GM19463 (cell line): ENCODE data around the gene GNG2.

Source experiments
- ATAC-seq: cut with Tn5 transposase; IDR thresholded peaks from one replicate; pipeline ENCODE4 v1.9.1; 2021; ENCODE audit warnings: mild to moderate bottlenecking, moderate library complexity; ENCODE audit not compliant: unreplicated experiment

The GNG2 gene

DNA sequence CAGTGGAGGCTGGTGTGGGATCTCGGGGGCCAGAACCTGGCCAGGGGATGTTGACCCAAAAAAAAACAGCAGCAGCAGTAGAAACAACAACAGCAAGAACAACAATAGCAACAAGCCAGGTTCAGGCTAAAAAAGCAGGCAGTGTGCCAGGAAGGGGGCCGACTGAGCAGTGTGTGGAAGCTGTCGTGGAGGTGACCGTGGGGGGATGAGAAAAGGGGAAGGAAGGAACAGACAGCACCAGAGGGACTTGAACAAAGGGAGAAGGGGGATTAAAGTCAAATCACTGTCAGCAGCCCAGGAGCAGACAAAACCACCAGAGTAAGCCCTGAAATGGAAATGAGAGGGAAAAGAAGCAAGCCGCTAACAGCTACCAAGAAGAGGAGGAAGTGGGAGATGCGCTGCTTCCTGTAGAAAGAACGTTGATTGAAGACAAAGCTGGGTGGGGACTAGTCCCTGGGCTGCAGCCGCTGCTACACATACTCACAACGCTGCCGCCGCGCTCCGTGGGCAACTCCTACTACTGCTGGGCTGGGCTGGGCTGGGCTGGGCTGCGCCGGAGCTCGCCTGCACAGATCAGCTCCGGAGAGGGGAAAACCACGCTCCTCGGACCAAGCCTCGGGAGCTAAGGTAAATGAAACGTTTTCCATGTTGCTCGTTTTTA is at the start of gene GNG2:
Gene GNG2, plus strand, starts transcription at position 449 of the 661 bp plus-strand sequence. CDS start 90,067 bp downstream, outside the sequence.
- ATAC-seq, result peak; percentile 93

DNA sequence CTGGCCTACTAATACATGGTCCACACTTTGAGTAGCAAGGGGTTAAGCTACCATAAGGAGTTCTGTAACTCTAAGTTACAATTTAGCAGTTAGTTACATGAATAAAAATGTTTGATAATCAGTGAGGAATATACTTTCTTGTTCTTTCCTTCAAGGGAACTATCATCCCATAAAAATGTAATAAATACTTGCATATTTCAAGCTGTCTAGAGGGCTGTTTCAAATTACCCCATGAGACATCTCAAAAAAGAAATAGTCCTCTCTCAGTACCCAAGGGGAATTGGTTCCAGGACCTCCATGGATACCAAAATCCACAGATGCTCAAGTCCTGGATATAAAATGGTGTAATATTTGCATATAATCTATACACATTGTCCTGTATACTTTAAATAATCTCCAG is 48.7 kb upstream of the GNG2 start:
- ATAC-seq, result no peak

DNA sequence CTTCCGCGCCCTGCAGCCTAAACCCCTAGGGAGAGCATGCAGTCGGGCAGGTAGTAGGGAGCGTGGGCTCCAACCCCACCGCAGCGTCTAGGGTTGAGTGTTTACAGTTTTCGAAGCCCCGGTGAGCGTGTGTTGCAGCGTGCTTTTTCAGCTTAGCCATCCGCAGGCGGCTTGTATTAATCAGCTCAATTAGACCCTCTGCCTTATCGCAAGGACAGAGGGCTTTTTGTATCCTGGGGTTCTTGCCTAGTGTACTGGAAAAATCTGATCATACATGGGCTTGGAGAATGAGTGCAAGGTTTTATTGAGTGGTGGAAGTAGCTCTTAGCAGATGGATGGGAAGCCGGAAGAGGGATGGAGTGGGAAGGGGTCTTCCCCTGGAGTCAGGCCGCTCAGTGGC is 44.4 kb upstream of the GNG2 start:
- no peak for ATAC-seq

DNA sequence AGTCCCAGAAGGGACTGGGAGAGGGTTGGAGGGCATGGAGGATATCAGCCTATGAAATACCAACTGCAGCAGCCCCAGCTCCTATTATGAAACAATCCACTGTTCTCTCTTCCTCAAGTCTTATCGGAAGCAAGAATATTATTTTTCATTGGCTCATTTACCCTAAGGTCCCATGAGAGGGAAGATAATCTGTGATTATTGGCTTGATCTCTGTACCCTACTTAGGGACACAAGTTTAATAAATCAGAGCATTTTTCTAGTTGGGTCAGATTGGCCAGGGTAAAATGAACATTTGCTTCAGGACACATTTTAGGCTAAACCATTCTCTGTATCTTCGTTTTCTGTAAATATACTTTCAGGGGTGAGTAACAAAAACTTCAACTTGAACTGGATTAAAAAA is 43.1 kb upstream of the GNG2 start:
- no peak for ATAC-seq

DNA sequence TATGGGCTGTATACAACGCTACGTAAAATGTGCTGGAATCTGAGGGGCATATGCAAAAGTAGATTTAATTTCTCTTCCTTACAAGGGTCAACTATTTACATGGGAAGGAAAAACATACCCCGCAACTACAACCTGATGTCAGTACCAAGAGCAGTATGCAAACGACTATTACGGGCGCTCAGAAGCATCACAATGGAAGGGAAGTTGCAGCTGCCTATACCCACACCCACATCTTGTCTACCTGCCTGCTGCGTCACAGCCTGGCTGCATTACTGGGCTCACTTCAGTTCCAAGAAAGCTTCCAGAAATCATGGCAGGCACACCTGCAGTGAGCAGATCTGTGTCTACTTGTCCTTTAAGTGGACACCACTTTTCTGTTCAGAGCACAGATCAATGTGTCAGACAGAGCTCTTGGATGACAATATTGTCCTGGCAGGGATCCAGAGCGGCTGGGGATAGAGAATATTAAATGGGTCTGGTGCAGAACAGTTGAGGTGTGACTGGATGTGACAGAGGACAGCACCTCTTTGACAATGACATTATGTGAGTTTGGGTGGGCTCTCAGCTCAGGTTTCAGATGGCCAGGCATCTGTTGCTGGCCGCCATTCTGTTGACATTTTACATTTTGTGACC is 41.5 kb upstream of the GNG2 start:
- ATAC-seq, result no peak

DNA sequence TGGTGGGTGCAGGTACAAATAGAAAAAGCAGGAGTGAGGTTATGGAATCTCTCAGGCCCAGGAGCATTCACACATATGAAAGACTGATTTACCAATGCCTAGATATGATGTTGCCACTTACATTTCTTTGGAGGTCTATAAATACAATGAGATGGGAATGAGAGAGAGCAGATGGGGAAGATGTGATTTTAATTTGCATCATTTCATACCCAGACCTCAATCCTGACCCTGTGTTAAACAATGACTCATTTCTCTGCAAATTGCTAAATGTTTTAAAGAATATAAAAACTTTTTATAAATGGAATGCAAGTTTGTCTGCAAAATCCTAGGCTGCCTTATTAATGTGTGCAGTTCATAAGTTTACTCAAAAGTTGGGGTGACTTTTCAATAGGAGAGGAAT is 38.6 kb upstream of the GNG2 start:
- no peak for ATAC-seq

DNA sequence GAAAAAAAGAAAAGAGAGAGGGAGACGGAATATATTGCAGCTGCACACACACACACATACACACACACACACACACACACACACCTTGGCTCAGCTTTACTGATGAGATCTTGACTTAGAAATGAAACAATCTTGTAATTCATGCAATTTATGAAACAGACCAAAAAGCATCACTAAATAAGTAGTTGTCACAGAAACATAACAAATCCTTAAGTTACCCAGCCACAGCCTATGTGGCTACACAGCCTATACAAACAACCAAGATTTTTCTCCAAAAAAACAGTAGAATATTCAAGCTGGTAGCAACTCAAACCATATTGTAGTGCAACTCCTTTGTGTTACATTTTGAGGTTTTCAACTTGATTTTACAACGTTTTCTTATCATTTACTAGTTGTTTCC is 37.9 kb upstream of the GNG2 start:
- no peak for ATAC-seq

DNA sequence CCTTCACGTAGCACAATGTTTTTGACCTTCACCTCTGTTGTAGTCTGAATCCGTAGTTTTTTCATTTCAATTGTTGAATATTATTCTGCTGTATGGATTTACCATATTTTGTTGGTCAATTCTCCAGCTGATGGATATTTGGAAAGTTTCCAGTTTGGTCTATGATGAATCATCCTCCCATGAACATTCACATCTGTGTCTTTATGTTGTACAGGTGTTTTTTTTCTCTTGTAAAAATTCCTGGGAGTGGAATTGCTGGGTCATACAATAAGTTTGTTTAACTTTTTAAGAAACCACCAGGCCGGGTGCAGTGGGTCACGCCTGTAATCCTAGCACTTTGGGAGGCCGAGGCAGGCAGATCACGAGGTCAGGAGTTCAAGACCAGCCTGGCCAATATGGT is 36.7 kb upstream of the GNG2 start:
- ATAC-seq, result no peak

DNA sequence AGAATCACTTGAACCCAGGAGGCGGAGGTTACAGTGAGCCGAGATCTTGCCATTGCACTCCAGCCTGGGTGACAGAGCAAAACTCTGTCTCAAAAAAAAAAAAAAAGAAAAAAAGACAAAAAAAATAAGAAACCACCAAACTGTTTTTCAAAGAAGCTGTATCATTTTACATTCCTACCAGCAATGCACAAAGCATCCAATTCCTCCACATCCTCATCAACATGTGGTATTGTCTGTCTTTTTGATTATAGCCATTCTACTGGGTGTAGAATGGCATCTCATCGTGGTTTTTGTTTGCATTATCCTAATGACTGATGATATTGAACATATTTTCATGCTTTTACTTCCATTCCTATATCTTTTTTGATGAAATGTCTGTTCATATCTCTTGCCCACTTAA is 36.2 kb upstream of the GNG2 start:
- no peak for ATAC-seq

DNA sequence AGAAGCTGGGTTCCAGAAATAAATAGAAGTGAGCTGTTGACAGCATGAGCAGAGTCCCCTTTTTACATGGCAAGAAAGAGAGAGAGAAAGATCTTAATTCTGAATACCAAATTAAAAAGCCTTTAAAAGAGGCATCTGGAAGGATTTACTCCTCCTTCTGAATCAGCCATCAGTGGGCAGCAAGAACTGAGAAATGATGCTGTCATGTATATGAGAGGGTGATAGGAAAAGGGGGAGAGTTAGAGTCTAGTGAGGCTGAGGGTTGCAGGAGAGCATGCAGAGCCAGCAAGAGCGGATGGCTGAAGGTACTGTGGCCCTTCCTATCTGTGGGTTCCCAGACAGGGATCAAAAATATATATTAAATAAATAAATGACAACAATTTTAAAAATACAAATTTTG is 34.5 kb upstream of the GNG2 start:
- ATAC-seq, result no peak

DNA sequence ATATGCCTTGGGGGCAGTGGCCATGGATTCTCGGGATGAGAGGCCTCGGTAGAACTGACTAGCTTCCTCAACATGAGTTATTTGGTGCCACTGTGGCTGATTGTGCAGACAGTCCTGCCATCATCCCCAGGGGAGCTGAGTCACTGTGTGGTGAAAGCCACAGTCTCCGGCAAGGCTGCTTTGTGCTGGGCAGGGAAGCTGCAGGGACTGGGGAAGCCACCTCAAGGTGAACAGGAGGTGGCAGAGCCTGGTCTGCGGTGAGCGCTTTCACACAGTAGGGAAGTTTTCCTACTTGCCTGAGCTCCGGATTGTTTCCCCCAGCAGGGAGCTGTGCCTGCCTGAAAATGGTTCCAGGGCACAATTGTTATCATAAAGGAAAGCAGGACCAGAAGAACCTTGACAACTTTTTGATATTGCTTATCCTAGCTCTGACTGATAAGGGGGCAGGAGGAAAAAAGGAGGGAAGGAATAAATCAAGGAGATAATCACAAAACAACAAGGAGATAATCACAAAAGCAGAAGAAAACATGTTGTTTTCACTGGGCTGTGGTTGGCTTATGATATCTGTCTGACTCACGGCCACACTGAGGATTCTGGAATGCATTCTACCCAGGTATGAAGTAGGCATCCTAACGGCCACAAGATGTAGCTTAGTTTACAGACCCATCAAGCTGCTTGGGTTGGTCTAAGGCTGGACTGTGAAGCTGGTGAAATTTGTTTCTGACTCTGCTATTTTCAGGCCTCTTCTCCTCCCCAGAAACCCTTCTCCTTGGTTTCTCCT is 32.2 kb upstream of the GNG2 start:
- peak; percentile 100 for ATAC-seq

DNA sequence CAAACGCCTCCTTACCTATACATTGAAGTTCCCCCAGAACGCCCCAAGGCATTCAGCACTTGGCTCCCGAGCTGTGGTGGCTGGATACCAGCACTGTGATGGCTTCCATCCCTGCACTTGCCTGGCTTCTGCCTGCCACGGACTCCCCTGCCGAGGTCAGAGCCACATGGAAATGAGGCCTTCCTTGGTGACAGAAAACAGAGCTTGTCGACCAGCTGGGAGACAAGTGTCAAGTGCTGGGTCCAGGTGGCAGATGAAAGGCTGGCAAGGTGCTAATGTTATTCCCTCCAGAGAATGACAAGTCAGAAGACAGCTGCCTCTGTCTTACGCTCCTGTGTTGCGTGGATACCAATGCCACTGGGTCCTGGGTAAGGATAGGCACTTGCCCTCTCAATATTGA is 26.2 kb upstream of the GNG2 start:
- ATAC-seq, result no peak

DNA sequence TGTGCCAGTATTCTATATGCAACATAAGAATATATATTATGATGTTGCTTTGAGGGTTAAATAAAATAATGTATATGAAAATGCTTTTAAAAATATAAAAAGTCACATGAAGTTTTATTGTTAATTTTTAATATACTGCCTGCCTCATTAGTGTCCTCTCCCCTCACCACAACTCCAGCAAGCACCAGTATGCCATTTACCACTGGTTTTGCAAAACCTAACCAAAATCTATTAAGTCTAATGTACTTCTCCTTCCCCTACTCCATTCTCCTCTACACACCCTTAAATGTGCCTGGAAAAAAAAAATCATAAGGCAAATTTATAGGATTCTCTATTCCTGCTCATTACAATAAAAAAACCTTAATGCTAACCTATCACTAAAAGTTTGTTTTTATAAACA is 24.0 kb upstream of the GNG2 start:
- no peak for ATAC-seq

DNA sequence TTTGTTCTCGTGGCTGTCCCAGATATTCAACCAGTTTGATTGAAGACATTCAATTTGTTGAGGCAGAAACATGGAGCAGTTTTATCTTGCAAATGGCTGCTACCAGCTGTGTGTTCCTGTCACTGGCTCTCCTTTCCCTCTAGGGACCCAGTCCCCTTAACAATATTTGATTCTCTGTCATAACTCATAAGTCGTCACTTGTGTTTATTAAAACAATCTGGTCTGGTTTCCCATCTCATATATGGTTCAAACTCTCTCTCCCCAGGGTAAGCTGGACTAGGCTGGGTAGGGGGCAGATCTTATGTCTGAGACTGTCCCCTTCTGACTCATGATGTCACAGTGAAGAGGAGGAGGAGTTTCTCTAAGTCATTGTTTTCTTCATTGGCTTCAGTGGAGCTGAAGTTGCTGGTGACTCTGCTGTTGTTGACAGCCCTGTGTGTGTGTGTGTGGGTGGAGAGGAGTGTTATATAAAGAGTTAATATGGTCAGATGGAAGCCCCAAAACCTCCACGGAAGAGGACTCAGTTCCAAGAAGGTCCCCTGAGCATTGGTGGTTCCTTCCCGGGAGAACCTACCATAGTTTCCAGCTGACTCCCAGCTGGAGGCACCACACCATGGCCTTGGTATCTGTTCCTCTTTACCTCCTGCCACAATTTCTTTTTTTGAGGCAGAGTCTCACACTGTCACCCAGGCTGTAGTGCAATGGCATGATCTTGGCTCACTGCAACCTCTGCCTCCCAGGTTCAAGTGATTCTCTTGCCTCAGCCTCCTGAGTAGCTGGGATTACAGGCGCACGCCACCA is 16.1 kb upstream of the GNG2 start:
- peak; percentile 41 for ATAC-seq

DNA sequence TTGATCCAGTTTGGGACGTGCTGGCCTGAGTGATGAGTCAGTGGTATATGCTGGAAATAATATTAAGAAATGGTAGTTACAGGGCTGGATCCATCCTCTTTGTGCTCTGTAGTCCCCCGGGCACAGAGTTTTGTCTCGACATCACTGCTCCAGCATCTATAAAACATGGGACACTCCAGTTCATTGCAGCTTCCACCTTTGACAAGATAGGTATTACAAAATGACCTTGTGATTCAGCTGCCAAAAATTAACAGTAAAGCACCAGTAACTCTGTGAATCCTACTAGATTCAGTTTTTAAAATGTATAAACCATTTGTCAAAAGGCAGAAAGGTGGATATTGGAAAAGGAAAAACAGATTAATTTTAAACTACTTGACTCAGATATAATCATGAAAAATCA is 14.6 kb upstream of the GNG2 start:
- ATAC-seq, result no peak

DNA sequence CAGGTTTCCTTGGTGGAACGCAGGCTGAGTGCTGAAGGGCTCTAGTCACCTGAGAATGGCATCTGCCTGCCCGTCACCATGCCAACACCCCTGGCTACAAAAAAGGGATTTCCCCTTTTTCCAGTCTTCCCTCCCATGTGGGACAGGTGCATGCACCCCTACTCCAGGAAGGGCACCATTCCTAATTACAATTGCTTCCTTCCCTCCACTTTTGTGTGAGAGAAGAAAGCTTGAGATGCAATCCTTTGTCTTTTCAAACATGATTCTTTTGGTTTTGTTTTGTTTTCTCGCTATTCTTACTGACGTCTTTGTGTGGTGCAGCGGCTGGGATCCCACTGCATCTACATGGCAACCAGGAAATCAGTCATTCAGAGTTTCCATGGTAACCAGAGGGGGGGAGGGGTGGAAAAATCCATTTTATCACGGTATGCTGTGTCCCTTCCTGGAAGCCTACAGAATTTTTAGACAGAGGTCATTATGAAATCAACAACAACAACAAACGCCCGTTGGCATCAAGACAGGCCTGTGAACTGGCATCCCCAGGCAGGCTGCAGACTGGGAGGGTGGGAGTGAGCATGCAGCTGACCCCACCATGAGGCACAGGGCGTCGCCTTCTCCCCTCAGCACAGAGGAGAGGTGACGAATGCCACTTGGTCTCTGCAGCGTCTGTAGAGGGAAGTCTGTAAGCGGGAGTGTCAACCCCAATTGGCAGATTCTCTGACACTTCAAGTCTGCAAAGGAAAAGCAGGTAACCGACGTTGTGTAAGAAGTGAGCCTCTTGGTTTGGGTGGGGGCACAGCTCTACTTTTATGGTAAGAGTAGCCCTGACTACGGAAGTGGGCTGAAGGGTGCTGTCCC is 13.6 kb upstream of the GNG2 start:
- ATAC-seq, result peak; percentile 61

DNA sequence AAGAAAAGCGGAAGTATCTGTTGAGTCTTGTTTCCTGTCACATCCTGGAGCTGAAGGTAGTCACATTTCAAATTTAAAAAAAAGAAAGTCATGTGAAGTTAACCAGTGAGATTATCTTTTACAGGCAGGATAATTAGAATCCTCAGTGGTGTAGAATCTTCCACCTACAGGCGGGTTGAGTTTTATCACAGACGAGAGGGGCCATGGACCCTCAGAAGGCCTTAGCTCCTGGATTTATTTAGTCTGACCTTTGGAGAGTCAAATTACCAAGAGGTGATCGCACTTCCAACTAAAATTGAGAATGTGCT is 13.0 kb upstream of the GNG2 start:
- no peak for ATAC-seq

DNA sequence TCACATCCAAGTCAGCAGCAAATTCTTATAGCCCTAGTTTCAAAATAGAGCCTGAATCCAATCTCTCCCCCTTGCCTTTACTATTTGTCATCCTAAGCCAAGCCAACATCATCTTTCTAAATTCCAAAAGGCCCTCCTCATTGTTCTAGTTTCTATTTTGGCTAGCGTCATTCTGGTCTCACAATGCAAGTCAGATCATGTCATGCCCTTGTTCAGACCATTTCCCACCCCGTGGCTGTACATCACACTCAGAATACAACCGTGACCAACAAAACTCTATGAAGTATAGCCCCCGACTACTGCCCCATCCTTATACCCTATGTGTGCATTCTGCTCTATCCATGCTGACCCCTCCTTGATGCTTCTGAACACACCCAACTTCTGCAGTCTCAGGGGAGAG is 12.3 kb upstream of the GNG2 start:
- ATAC-seq, result no peak

DNA sequence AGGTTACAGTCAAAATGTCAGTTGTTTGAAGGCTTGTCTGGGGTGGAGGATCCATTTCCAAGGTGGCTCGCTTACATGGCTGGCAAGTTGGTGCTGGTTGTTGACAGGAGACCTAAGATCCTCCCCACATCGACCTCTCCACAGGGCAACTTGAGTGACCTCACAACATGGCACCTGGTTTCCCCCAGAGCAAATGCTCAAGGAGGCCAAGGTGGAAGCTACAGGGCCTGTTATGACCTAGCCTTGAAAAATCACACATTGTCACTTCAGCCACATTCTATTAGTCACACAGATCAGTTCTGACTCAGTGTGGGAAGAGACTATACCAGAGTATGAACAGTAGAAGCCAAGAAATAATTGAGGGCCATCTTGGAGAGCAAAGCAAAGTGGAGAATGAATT is 11.3 kb upstream of the GNG2 start:
- ATAC-seq, result no peak

DNA sequence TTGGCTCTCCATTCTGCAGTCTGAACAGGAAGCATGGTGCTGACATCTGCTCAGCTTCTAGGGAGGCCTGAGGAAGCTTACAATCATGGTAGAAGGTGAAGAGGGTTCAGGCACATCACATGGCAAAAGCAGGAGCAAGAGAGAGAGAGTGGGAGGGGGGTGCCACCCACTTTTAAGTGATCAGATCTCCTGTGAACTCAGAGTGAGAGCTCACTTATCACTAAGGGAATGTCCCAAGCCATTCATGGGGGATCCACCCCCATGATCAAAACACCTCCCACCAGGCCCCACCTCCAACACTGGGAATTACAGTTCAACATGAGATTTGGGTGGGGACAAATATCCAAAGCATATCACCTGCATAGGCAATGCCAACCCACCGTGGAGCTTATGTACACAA is 9.8 kb upstream of the GNG2 start:
- no peak for ATAC-seq

DNA sequence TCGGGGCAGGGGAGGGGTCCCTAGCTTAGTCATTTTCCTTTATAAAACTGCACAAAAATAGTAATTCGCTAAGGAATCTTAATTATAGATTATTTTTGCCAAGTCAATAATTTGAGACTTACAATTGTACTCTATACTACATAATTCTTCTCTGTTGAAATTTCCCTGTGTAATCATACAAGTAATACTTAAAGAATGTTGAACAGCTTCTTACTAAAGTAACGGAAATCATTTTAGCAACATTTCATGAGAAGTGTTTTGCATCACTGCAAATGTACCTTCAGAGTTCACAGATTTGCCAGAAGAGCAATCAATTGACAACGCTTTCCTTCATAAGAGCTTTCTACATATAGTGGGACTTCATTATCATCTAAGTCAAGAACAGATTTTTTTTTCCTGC is 7.9 kb upstream of the GNG2 start:
- ATAC-seq, result no peak
